GM12875 (cell line): ENCODE measurements around the gene UBL4A.

Source experiments
- H3K4me3 ChIP-seq: one replicate; pipeline ENCODE4 v1.5.1; 2011; ENCODE audit warnings: low read depth, low read length, control low read depth
- CTCF ChIP-seq: IDR thresholded peaks from 2 replicates; pipeline ENCODE4 v1.5.1; 2011; ENCODE audit warnings: low read depth, mild to moderate bottlenecking, control low read depth, inconsistent platforms, low read length, moderate library complexity, borderline replicate concordance; ENCODE audit not compliant: insufficient read depth

UBL4A gene

DNA sequence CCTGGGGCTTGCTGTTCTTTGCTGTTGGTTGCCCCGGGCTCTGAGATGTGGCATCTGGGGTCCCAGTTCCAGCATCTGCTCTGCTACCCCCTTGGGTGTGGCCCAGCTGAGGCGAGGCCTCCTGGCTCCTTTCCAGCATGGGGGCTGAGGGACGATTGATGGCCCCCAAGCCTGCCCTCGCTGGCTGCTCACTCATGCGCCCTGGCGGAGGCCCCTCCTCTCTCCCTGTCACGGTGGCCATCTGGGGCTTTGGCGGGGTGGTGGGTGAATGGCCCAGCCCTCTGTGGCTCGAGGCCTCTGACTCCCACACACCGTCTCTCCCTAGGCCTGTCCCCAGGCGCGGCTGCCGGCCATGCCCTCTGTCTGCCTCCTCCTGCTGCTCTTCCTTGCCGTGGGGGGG is 26.6 kb downstream of the UBL4A start:
- no peak overlapping the region for H3K4me3 ChIP-seq
- TF ChIP-seq CTCF = no peak

GRCh38 chrX:154458954-154459778 is 27.2 kb downstream of the UBL4A start:
- H3K4me3 ChIP-seq = peak overlapping the region; percentile 75
- no peak for TF ChIP-seq CTCF

GRCh38 chrX:154458116-154458953 is 28.1 kb downstream of the UBL4A start, which contains the start of gene PLXNA3:
PLXNA3 (plus strand) TSS chrX:154458281; CDS start chrX:154460184, 1,903 bp downstream.
- peak within 1 kb of the TSS; percentile 75 for H3K4me3 ChIP-seq
- no peak for TF ChIP-seq CTCF

GRCh38 chrX:154457491-154458115 is 28.8 kb downstream of the UBL4A start:
- H3K4me3 ChIP-seq = peak overlapping the region; percentile 75
- no peak for TF ChIP-seq CTCF

GRCh38 chrX:154452823-154453222 is 33.6 kb downstream of the UBL4A start:
- H3K4me3 ChIP-seq = no peak overlapping the region
- TF ChIP-seq CTCF = no peak

GRCh38 chrX:154450312-154450711 is 36.1 kb downstream of the UBL4A start:
- no peak for TF ChIP-seq CTCF
- no peak overlapping the region for H3K4me3 ChIP-seq

- no peak for TF ChIP-seq CTCF
- H3K4me3 ChIP-seq = no peak overlapping the region
These were observed 36.8 kb downstream of the UBL4A start for GRCh38 chrX:154449618-154450017.
